Fibroblast of villous mesenchyme (primary cell): ENCODE measurements around the gene TOR4A. TPM values are rescaled to one million over a fixed set of nuclear protein-coding genes. Genes with fewer than 3 reads are reported as not detected.

Source experiments
- DNase-seq: peaks from one replicate; pipeline ENCODE4 v3.0.0-alpha.2; 2010; ENCODE audit warnings: low read depth
- H3K4me3 ChIP-seq: 2 replicates; pipeline ENCODE4 v1.5.1; 2011; ENCODE audit warnings: low read depth, mild to moderate bottlenecking, low read length
- total RNA-seq: library from RNA; depleted of rRNA; stranded (reverse); fragments of >200 nt; gene quantifications from 2 replicates; pipeline ENCODE4 v1.2.3, GENCODE V29; 2012
- TF ChIP-seq, protein P1 (sequence below): IDR thresholded peaks from 2 replicates; pipeline ENCODE4 v1.5.1; 2012; ENCODE audit warnings: low read depth, mild to moderate bottlenecking, low read length; ENCODE audit not compliant: insufficient read depth

TOR4A gene
- total RNA-seq, 1 donor = 42.3 TPM

GRCh38 chr9:137266162-137266527, 11.4 kb upstream of the TOR4A start:
- H3K4me3 ChIP-seq = no peak overlapping the region
- TF ChIP-seq, protein P1, sequence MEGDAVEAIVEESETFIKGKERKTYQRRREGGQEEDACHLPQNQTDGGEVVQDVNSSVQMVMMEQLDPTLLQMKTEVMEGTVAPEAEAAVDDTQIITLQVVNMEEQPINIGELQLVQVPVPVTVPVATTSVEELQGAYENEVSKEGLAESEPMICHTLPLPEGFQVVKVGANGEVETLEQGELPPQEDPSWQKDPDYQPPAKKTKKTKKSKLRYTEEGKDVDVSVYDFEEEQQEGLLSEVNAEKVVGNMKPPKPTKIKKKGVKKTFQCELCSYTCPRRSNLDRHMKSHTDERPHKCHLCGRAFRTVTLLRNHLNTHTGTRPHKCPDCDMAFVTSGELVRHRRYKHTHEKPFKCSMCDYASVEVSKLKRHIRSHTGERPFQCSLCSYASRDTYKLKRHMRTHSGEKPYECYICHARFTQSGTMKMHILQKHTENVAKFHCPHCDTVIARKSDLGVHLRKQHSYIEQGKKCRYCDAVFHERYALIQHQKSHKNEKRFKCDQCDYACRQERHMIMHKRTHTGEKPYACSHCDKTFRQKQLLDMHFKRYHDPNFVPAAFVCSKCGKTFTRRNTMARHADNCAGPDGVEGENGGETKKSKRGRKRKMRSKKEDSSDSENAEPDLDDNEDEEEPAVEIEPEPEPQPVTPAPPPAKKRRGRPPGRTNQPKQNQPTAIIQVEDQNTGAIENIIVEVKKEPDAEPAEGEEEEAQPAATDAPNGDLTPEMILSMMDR = no peak
- DNase-seq = no peak

DNA sequence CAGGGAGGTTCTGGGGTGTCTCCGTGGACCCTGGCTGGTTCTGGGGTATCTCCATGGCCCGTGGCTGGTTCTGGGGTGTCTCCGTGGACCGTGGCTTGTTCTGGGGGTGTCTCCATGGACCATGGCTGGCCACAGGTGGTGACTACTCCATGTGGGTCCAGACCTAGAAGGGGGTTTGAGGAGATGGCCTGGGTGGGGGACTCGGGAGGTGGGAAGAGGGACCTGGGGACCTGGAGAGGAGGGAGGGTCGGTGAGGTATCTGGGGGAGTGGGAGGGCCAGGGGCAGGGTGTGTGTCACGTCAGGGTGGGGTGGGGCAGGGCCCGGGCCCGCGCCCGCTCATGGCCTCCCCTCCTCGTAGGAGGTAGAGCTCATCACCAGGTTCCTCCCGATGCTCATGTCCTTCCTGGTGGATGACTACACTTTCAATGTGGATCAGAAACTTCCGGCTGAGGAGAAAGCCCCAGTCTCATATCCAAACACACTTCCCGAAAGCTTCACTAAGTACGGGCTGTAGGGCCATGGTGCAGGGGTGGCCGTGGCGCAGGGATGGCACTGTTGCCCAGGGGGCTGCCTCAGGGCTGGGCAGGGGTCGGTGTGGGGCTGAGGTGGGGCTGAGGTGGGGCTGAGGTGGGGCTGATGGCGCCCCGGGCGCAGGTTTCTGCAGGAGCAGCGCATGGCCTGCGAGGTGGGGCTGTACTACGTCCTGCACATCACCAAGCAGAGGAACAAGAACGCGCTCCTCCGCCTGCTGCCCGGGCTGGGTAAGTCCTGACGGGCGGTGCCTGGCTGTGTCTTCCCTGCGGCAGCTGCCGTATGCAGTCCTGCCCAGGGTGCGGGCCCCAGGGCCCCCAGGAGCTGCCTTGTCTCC, 10.7 kb upstream of the TOR4A start:
- no peak for DNase-seq
- TF ChIP-seq, protein P1 = no peak
- no peak overlapping the region for H3K4me3 ChIP-seq

DNA sequence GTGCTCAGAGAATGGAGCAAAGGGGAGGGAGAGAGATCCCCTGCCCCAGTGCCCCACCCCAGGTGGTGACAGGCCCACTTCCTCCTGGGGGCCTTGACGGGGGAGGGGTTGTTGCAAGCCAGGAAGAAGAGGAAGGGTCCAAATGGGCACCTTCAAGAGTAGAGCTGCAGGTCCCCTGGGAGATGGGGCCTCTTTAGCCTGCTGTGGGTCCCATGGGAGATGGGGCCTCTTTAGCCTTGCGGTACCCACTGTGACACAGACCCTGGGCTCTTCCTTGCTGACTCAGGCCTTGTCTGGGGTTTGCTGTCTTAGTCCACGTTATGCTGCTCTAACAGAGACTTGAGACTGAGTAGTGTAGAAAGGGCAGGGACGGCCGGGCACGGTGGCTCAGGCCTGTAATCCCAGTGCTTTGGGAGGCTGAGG, 9.6 kb upstream of the TOR4A start:
- DNase-seq = peak; percentile 29
- H3K4me3 ChIP-seq = no peak overlapping the region
- TF ChIP-seq, protein P1 = no peak

GRCh38 chr9:137268538-137269201, 8.9 kb upstream of the TOR4A start:
- TF ChIP-seq, protein P1 = no peak
- no peak overlapping the region for H3K4me3 ChIP-seq
- DNase-seq = peak; percentile 81

DNA sequence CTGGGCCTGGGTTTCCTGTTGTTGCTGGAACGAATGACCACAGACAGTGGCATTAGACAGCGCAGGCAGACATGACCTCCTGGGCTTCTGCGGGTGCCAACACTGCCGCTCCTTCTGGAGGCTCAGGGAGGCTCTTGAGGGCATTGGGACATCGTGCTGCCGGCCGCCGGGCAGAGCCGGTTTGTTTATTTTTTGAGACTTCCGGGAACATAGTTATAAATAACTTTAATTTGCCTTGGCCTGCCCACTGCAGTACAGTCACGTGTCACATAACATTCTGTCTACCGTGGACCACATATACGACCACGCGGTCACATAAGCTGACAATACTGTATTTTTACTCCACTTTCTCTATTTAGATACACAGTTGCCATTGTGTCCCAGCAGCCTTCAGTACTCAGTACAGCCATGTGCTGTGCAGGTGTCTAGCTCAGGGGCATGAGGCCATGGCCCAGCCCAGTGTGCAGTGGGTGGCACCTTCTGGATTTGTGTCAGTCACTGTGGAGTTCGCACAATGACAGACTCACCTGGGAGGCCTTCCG, 8.2 kb upstream of the TOR4A start:
- H3K4me3 ChIP-seq = no peak overlapping the region
- DNase-seq = peak; percentile 93
- TF ChIP-seq, protein P1 = no peak

- TF ChIP-seq, protein P1 = no peak
- DNase-seq = no peak
- no peak overlapping the region for H3K4me3 ChIP-seq
Observed at GRCh38 chr9:137270929-137271695, 6.4 kb upstream of the TOR4A start.
